HEK293 (cell line): ENCODE data around the gene NAXE.

Source experiments
- CTCF ChIA-PET: fragments of 350-600 bp; formaldehyde crosslinking; extraction: SDS; loops from one replicate; lab custom pipeline; 2021; ENCODE audit warnings: antibody characterized with exemption; lab: Yijun Ruan, JAX
- POLR2A ChIA-PET: fragments of 300-600 bp; formaldehyde crosslinking; extraction: SDS; loops from one replicate; lab custom pipeline; 2020; ENCODE audit warnings: antibody characterized with exemption, inconsistent platforms; lab: Yijun Ruan, JAX
- H3K27ac ChIP-seq: fragments of 200-500 bp; sonication (Bioruptor generic); 2 replicates; pipeline ENCODE4 v1.5.1; 2014; ENCODE audit warnings: low read depth, low read length, control low read depth, inconsistent platforms; ENCODE audit errors: extremely low read depth
- H3K36me3 ChIP-seq, 2 experiments: fragments of 200-500 bp in 1 of 2; sonication (Bioruptor generic) in 1 of 2; 1 replicate in 1 of 2; 2 replicates in 1 of 2; pipeline ENCODE4 v1.5.1; 2014 to 2017; ENCODE audit warnings: inconsistent platforms in 2 of 2, low read length in 2 of 2; ENCODE audit not compliant: control insufficient read depth in 2 of 2, insufficient read depth in 1 of 2
- H3K4me1 ChIP-seq: fragments of 200-500 bp; sonication (Bioruptor generic); 2 replicates; pipeline ENCODE4 v1.5.1; 2014; ENCODE audit warnings: mild to moderate bottlenecking, low read length, inconsistent platforms; ENCODE audit not compliant: control insufficient read depth, insufficient read depth
- H3K4me3 ChIP-seq: 2 replicates; pipeline ENCODE4 v1.5.1; 2011; ENCODE audit warnings: low read depth, mild to moderate bottlenecking, control low read depth, low read length, moderate library complexity
- H3K9me3 ChIP-seq: fragments of 200-500 bp; sonication (Bioruptor generic); 2 replicates; pipeline ENCODE4 v1.5.1; 2014; ENCODE audit warnings: low read depth, low read length, inconsistent platforms; ENCODE audit not compliant: control insufficient read depth, insufficient read depth
- BCL11B ChIP-seq: fragments of 450-650 bp; formaldehyde crosslinking; IDR thresholded peaks from 2 replicates; pipeline ENCODE4 v1.5.1; 2016; ENCODE audit warnings: low read depth, missing biosample characterization, missing genetic modification characterization
- KLF10 ChIP-seq: fragments of 450-650 bp; IDR thresholded peaks from 2 replicates; pipeline ENCODE4 v1.5.1; 2018; ENCODE audit warnings: missing biosample characterization, mild to moderate bottlenecking, missing genetic modification characterization
- KLF7 ChIP-seq: fragments of 450-650 bp; formaldehyde crosslinking; IDR thresholded peaks from 2 replicates; pipeline ENCODE4 v1.5.1; 2016; ENCODE audit warnings: missing biosample characterization, missing genetic modification characterization, borderline replicate concordance
- SP2 ChIP-seq: fragments of 450-650 bp; formaldehyde crosslinking; IDR thresholded peaks from 2 replicates; pipeline ENCODE4 v1.5.1; 2016; ENCODE audit warnings: missing biosample characterization, missing genetic modification characterization
- SP3 ChIP-seq: fragments of 450-650 bp; formaldehyde crosslinking; IDR thresholded peaks from 2 replicates; pipeline ENCODE4 v1.5.1; 2016; ENCODE audit warnings: missing biosample characterization, missing genetic modification characterization
- ZBTB20 ChIP-seq: fragments of 450-650 bp; formaldehyde crosslinking; IDR thresholded peaks from 2 replicates; pipeline ENCODE4 v1.5.1; 2016; ENCODE audit warnings: missing biosample characterization, missing genetic modification characterization
- ZBTB21 ChIP-seq: fragments of 450-650 bp; formaldehyde crosslinking; IDR thresholded peaks from 2 replicates; pipeline ENCODE4 v1.5.1; 2017; ENCODE audit warnings: missing biosample characterization, missing genetic modification characterization
- ZBTB8A ChIP-seq: fragments of 450-650 bp; formaldehyde crosslinking; IDR thresholded peaks from 2 replicates; pipeline ENCODE4 v1.5.1; 2016; ENCODE audit warnings: missing biosample characterization, missing genetic modification characterization
- ZEB2 ChIP-seq: fragments of 450-650 bp; formaldehyde crosslinking; IDR thresholded peaks from 2 replicates; pipeline ENCODE4 v1.5.1; 2016; ENCODE audit warnings: missing biosample characterization, missing genetic modification characterization
- ZFP37 ChIP-seq: fragments of 450-650 bp; formaldehyde crosslinking; IDR thresholded peaks from 2 replicates; pipeline ENCODE4 v1.5.1; 2016; ENCODE audit warnings: missing biosample characterization, missing genetic modification characterization
- ZNF121 ChIP-seq: fragments of 450-650 bp; formaldehyde crosslinking; IDR thresholded peaks from 2 replicates; pipeline ENCODE4 v1.5.1; 2016; ENCODE audit warnings: missing biosample characterization, missing genetic modification characterization
- ZNF239 ChIP-seq: fragments of 450-650 bp; formaldehyde crosslinking; IDR thresholded peaks from 2 replicates; pipeline ENCODE4 v1.5.1; 2016; ENCODE audit warnings: missing biosample characterization, missing genetic modification characterization
- ZNF24 ChIP-seq: fragments of 450-650 bp; formaldehyde crosslinking; IDR thresholded peaks from 2 replicates; pipeline ENCODE4 v1.5.1; 2016; ENCODE audit warnings: missing biosample characterization, missing genetic modification characterization
- ZNF266 ChIP-seq: fragments of 450-650 bp; formaldehyde crosslinking; IDR thresholded peaks from 2 replicates; pipeline ENCODE4 v1.5.1; 2016; ENCODE audit warnings: missing biosample characterization, missing genetic modification characterization, low read depth
- ZNF335 ChIP-seq: fragments of 450-650 bp; formaldehyde crosslinking; conservative IDR thresholded peaks from 2 replicates; pipeline ENCODE4 v1.5.1; 2016; ENCODE audit warnings: missing biosample characterization, missing genetic modification characterization
- ZNF548 ChIP-seq: fragments of 450-650 bp; formaldehyde crosslinking; IDR thresholded peaks from 2 replicates; pipeline ENCODE4 v1.5.1; 2016; ENCODE audit warnings: missing biosample characterization, missing genetic modification characterization
- ZNF561 ChIP-seq: fragments of 450-650 bp; IDR thresholded peaks from 2 replicates; pipeline ENCODE4 v1.5.1; 2018; ENCODE audit warnings: missing biosample characterization, missing genetic modification characterization, borderline replicate concordance
- ZSCAN16 ChIP-seq: fragments of 450-650 bp; formaldehyde crosslinking; IDR thresholded peaks from 2 replicates; pipeline ENCODE4 v1.5.1; 2016; ENCODE audit warnings: missing biosample characterization, missing genetic modification characterization
- ZSCAN23 ChIP-seq: fragments of 450-650 bp; formaldehyde crosslinking; IDR thresholded peaks from 2 replicates; pipeline ENCODE4 v1.5.1; 2016; ENCODE audit warnings: missing biosample characterization, missing genetic modification characterization
- TF ChIP-seq, protein P1 (sequence below): fragments of 450-650 bp; formaldehyde crosslinking; IDR thresholded peaks from 2 replicates; pipeline ENCODE4 v1.5.1; 2016; ENCODE audit warnings: missing biosample characterization, missing genetic modification characterization
- TF ChIP-seq, protein P2 (sequence below): sonication (generic); formaldehyde crosslinking; IDR thresholded peaks from 2 replicates; pipeline ENCODE4 v1.8.1; 2022; ENCODE audit warnings: mild to moderate bottlenecking, moderate library complexity, missing genetic modification reagents
- TF ChIP-seq, protein P3 (sequence below): fragments of 450-650 bp; formaldehyde crosslinking; IDR thresholded peaks from 2 replicates; pipeline ENCODE4; 2016; ENCODE audit warnings: missing biosample characterization, missing genetic modification characterization
- TF ChIP-seq, protein P4 (sequence below): fragments of 450-650 bp; formaldehyde crosslinking; conservative IDR thresholded peaks from 2 replicates; pipeline ENCODE4 v1.5.1; 2016; ENCODE audit warnings: low read depth, missing biosample characterization, missing genetic modification characterization
- TF ChIP-seq, protein P5 (sequence below): fragments of 450-650 bp; formaldehyde crosslinking; IDR thresholded peaks from 2 replicates; pipeline ENCODE4 v1.5.1; 2016; ENCODE audit warnings: missing biosample characterization, missing genetic modification characterization

The NAXE gene

DNA sequence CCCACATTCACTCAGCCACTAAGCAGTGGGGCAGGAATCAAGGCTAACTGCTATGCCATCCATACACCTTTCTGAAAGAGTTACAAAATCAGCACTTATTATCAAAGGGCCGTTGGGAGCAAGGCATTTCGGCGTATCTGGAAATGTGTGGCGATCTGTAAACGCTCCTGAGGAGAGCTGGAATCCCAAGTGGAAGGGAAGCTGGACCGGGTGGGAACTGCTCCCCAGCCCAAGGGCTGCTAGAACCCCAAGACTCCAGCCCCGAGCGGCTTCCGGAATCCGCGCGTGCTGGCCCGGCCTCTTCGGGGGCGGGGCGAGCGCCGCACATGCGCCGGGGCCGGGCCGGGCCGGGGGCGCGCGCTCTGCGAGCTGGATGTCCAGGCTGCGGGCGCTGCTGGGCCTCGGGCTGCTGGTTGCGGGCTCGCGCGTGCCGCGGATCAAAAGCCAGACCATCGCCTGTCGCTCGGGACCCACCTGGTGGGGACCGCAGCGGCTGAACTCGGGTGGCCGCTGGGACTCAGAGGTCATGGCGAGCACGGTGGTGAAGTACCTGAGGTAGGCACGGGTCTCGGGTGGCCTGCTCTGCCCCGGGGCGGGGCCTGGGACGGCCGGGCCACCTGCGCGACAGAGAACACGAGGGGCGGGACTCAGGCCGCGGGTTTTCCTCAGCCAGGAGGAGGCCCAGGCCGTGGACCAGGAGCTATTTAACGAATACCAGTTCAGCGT lies at the start of gene NAXE:
Gene NAXE, plus strand, starts transcription at position 345 of the 726 bp plus-strand sequence. Its CDS starts 29 bp downstream, at position 374.
- Histone ChIP-seq H3K4me1 (no peaks in the 10 kb centered on the region), H3K27ac (peak within 1 kb of the TSS; percentile 83), H3K9me3 (no peaks in the 10 kb centered on the region), H3K36me3 (peaks cover 0 to 43% of the 10 kb centered on the region in 2 experiments; a peak in 1 of 3 replicates), H3K4me3 (peak within 1 kb of the TSS; percentile 85)
- ChIA-PET POLR2A (interaction anchor here (0.8 to 2.1 kb wide), 11 partner anchors 8 to 139 kb away, joined by 3 to 17 read pairs (median 4); partner anchors contain the start of genes GPATCH4 and MEF2D), CTCF (interaction anchor here (0.6 to 2.2 kb wide), 20 partner anchors 8 to 235 kb away, joined by 3 to 13 read pairs (median 4); partner anchors contain the start of genes GPATCH4 and HAPLN2)
- TF ChIP-seq ZBTB20 (peak; percentile 64), KLF10 (tag by site-specific recombination) (peak; percentile 17; the same call in 1 of the 2 replicates), BCL11B (tag by site-specific recombination) (peak; percentile 55; the same call in 1 of the 2 replicates), ZNF121 (0 out of 2 replicates have a peak, but pooled peaks have one; percentile 27), SP2 (tag by site-specific recombination) (peak; percentile 61), ZSCAN16 (tag by site-specific recombination) (no peak), ZSCAN23 (tag by site-specific recombination) (0 out of 2 replicates have a peak, but pooled peaks have one; percentile 13), ZNF561 (tag by site-specific recombination) (0 out of 2 replicates have a peak, but pooled peaks have one; percentile 38), ZBTB21 (tag by site-specific recombination) (no peak), KLF7 (tag by site-specific recombination) (peak; percentile 38; the same call in 1 of the 2 replicates), ZEB2 (tag by site-specific recombination) (0 out of 2 replicates have a peak, but pooled peaks have one; percentile 55), ZNF239 (tag by site-specific recombination) (no peak), ZNF548 (tag by site-specific recombination) (peak; percentile 92), ZNF24 (tag by site-specific recombination) (peak; percentile 31; the same call in 1 of the 2 replicates), ZNF266 (no peak), ZNF335 (tag by site-specific recombination) (peak; percentile 84), SP3 (tag by site-specific recombination) (peak; percentile 74), ZBTB8A (tag by site-specific recombination) (peak; percentile 76), ZFP37 (peak; percentile 37; the same call in 1 of the 2 replicates)
- TF ChIP-seq, protein P1, sequence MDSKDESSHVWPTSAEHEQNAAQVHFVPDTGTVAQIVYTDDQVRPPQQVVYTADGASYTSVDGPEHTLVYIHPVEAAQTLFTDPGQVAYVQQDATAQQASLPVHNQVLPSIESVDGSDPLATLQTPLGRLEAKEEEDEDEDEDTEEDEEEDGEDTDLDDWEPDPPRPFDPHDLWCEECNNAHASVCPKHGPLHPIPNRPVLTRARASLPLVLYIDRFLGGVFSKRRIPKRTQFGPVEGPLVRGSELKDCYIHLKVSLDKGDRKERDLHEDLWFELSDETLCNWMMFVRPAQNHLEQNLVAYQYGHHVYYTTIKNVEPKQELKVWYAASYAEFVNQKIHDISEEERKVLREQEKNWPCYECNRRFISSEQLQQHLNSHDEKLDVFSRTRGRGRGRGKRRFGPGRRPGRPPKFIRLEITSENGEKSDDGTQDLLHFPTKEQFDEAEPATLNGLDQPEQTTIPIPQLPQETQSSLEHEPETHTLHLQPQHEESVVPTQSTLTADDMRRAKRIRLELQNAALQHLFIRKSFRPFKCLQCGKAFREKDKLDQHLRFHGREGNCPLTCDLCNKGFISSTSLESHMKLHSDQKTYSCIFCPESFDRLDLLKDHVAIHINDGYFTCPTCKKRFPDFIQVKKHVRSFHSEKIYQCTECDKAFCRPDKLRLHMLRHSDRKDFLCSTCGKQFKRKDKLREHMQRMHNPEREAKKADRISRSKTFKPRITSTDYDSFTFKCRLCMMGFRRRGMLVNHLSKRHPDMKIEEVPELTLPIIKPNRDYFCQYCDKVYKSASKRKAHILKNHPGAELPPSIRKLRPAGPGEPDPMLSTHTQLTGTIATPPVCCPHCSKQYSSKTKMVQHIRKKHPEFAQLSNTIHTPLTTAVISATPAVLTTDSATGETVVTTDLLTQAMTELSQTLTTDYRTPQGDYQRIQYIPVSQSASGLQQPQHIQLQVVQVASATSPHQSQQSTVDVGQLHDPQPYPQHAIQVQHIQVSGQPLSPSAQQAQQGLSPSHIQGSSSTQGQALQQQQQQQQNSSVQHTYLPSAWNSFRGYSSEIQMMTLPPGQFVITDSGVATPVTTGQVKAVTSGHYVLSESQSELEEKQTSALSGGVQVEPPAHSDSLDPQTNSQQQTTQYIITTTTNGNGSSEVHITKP (tag by site-specific recombination): 0 out of 2 replicates have a peak, but pooled peaks have one; percentile 3
- TF ChIP-seq, protein P2, sequence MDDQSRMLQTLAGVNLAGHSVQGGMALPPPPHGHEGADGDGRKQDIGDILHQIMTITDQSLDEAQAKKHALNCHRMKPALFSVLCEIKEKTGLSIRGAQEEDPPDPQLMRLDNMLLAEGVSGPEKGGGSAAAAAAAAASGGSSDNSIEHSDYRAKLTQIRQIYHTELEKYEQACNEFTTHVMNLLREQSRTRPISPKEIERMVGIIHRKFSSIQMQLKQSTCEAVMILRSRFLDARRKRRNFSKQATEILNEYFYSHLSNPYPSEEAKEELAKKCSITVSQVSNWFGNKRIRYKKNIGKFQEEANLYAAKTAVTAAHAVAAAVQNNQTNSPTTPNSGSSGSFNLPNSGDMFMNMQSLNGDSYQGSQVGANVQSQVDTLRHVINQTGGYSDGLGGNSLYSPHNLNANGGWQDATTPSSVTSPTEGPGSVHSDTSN: peak; percentile 33; the same call in 1 of the 2 replicates
- TF ChIP-seq, protein P3, sequence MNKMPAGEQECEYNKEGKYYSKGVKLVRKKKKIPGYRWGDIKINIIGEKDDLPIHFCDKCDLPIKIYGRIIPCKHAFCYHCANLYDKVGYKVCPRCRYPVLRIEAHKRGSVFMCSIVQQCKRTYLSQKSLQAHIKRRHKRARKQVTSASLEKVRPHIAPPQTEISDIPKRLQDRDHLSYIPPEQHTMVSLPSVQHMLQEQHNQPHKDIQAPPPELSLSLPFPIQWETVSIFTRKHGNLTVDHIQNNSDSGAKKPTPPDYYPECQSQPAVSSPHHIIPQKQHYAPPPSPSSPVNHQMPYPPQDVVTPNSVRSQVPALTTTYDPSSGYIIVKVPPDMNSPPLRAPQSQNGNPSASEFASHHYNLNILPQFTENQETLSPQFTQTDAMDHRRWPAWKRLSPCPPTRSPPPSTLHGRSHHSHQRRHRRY: no peak
- TF ChIP-seq, protein P4, sequence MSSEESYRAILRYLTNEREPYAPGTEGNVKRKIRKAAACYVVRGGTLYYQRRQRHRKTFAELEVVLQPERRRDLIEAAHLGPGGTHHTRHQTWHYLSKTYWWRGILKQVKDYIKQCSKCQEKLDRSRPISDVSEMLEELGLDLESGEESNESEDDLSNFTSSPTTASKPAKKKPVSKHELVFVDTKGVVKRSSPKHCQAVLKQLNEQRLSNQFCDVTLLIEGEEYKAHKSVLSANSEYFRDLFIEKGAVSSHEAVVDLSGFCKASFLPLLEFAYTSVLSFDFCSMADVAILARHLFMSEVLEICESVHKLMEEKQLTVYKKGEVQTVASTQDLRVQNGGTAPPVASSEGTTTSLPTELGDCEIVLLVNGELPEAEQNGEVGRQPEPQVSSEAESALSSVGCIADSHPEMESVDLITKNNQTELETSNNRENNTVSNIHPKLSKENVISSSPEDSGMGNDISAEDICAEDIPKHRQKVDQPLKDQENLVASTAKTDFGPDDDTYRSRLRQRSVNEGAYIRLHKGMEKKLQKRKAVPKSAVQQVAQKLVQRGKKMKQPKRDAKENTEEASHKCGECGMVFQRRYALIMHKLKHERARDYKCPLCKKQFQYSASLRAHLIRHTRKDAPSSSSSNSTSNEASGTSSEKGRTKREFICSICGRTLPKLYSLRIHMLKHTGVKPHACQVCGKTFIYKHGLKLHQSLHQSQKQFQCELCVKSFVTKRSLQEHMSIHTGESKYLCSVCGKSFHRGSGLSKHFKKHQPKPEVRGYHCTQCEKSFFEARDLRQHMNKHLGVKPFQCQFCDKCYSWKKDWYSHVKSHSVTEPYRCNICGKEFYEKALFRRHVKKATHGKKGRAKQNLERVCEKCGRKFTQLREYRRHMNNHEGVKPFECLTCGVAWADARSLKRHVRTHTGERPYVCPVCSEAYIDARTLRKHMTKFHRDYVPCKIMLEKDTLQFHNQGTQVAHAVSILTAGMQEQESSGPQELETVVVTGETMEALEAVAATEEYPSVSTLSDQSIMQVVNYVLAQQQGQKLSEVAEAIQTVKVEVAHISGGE (tag by site-specific recombination): peak; percentile 90
- TF ChIP-seq, protein P5, sequence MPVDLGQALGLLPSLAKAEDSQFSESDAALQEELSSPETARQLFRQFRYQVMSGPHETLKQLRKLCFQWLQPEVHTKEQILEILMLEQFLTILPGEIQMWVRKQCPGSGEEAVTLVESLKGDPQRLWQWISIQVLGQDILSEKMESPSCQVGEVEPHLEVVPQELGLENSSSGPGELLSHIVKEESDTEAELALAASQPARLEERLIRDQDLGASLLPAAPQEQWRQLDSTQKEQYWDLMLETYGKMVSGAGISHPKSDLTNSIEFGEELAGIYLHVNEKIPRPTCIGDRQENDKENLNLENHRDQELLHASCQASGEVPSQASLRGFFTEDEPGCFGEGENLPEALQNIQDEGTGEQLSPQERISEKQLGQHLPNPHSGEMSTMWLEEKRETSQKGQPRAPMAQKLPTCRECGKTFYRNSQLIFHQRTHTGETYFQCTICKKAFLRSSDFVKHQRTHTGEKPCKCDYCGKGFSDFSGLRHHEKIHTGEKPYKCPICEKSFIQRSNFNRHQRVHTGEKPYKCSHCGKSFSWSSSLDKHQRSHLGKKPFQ: peak; percentile 70; the same call in 1 of the 2 replicates
